Left ventricle myocardium inferior (tissue), 1 donor: ENCODE measurements around the gene DNAAF6. TPM values are rescaled to one million over a fixed set of nuclear protein-coding genes. Genes with fewer than 3 reads are reported as not detected.

Experiments used
- DNase-seq: peaks from one replicate; pipeline ENCODE4 v3.0.0-alpha.2; 2020
- H3K27ac ChIP-seq: fragments of 200-600 bp; replicated peaks from 2 replicates; pipeline ENCODE4 v1.8.0; 2021
- H3K27me3 ChIP-seq: fragments of 200-600 bp; 2 replicates; pipeline ENCODE4 v1.8.0; 2021; ENCODE audit warnings: low read depth
- H3K36me3 ChIP-seq: fragments of 200-600 bp; 2 replicates; pipeline ENCODE4 v1.8.0; 2021
- H3K4me1 ChIP-seq: fragments of 200-600 bp; 2 replicates; pipeline ENCODE4 v1.8.0; 2021
- H3K4me3 ChIP-seq: fragments of 200-600 bp; 2 replicates; pipeline ENCODE4 v1.8.0; 2021; ENCODE audit warnings: mild to moderate bottlenecking, moderate library complexity
- H3K9me3 ChIP-seq: fragments of 200-600 bp; replicated peaks from 2 replicates; pipeline ENCODE4 v1.8.0; 2021
- CTCF ChIP-seq: fragments of 200-600 bp; IDR thresholded peaks from 2 replicates; pipeline ENCODE4 v1.8.0; 2021; ENCODE audit warnings: antibody characterized with exemption, mild to moderate bottlenecking, borderline replicate concordance
- intact Hi-C: fragments of 100-400 bp; cut with micrococcal nuclease; formaldehyde crosslinking; loops from one replicate; pipeline ENCODE4 v1.11.0; 2022
- total RNA-seq: library from RNA; stranded (reverse); fragmentation: NEBNext Ultra II Directional; extraction: Animal tissue kit (Norgen Biotek cat#: 25700); gene quantifications from one replicate; pipeline ENCODE4 v1.2.1, GENCODE V29; 2021
- donor health status: DM: no; HTN: yes; CAD: no; lungs with severe emphysema.

DNAAF6 gene
- total RNA-seq, 1 donor from 2014 or later, result not detected

DNA sequence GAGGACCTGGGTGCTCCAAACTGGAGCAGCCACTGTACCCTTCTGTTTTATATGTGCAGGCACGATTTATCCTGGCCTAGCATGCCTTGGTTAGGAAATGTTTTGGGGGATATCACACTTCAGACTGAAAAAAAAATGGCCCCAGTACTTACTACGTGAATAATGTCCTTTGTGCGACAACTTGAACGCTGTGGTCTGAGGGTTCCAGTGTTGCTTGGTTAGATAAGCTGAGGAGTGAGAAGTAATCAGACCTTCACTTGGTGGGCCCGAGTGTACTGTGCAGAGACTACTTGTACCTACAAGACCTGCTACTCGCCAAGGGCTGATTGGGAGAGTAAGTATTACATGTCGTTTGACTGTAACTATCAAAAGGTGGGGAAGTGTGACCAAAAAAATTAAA lies 678 bp downstream of the DNAAF6 start:
- intact Hi-C loops, result no loop called here
- Histone ChIP-seq H3K9me3 (no peaks in the 10 kb centered on the region), H3K27ac (no peak overlapping the region), H3K36me3 (no peaks in the 10 kb centered on the region), H3K4me3 (no peak overlapping the region), H3K4me1 (no peaks in the 10 kb centered on the region), H3K27me3 (peaks cover 4% of the 10 kb centered on the region)
- no peak for DNase-seq
- no peak for TF ChIP-seq CTCF

- Histone ChIP-seq H3K27me3 (peaks cover 4% of the 10 kb centered on the region), H3K36me3 (no peaks in the 10 kb centered on the region), H3K9me3 (no peaks in the 10 kb centered on the region), H3K27ac (no peak overlapping the region), H3K4me1 (no peaks in the 10 kb centered on the region), H3K4me3 (no peak overlapping the region)
- no peak for DNase-seq
- TF ChIP-seq CTCF, result no peak
- intact Hi-C loops, result no loop called here
Observed at GRCh38 chrX:107207943-107208342, 1.5 kb downstream of the DNAAF6 start.

DNA sequence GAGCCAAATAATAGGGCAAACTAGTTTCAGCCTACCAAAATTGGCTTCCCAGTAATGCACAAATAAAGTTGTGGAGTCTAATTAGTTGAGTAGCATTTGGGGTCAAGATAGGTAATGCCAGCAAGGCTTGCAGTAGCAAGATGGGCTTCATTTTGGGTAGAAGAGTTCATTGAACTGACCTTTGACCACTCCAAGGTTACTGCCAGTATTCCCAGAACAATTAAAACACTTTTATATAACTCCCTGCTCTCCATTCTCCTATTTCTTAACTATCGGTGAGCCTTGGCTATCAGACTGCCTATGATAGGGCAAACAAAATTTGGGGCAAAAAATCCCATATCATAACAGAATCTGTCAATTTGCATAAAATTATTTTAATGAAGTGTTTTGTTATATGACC lies 7.1 kb downstream of the DNAAF6 start:
- Histone ChIP-seq H3K27me3 (peaks cover 7% of the 10 kb centered on the region), H3K27ac (no peak overlapping the region), H3K4me1 (no peaks in the 10 kb centered on the region), H3K9me3 (no peaks in the 10 kb centered on the region), H3K36me3 (no peaks in the 10 kb centered on the region), H3K4me3 (no peak overlapping the region)
- intact Hi-C loops, result no loop called here
- DNase-seq, result no peak
- TF ChIP-seq CTCF, result no peak

GRCh38 chrX:107226757-107227156 lies 20.3 kb downstream of the DNAAF6 start:
- intact Hi-C loops, result no loop called here
- no peak overlapping the region for H3K27ac ChIP-seq
- no peaks in the 10 kb centered on the region for H3K36me3 ChIP-seq
- TF ChIP-seq CTCF, result no peak
- H3K4me3 ChIP-seq, result no peak overlapping the region
- no peak for DNase-seq
- H3K4me1 ChIP-seq, result no peaks in the 10 kb centered on the region
- H3K9me3 ChIP-seq, result no peaks in the 10 kb centered on the region
- H3K27me3 ChIP-seq, result no peaks in the 10 kb centered on the region

GRCh38 chrX:107227780-107228485 lies 21.5 kb downstream of the DNAAF6 start:
- no peak overlapping the region for H3K27ac ChIP-seq
- H3K4me3 ChIP-seq, result no peak overlapping the region
- no peaks in the 10 kb centered on the region for H3K4me1 ChIP-seq
- no peak for DNase-seq
- no peak for TF ChIP-seq CTCF
- intact Hi-C loops, result no loop called here
- H3K9me3 ChIP-seq, result no peaks in the 10 kb centered on the region
- no peaks in the 10 kb centered on the region for H3K27me3 ChIP-seq
- H3K36me3 ChIP-seq, result no peaks in the 10 kb centered on the region
